Common myeloid progenitor, CD34-positive (primary cell): Measurements from ENCODE around the gene RNF32.
A peak's percentile ranks its signal among the peaks of the same experiment; 100 is the strongest.
"Not testable (repeated sequence)": the region's sequence is repeated elsewhere in the genome, so short reads cannot be mapped to it uniquely, and the experiment has no call there.

ENCODE experiments used
- CTCF ChIA-PET: fragments of 350-600 bp; sonication (Branson Sonifier 250); formaldehyde crosslinking; loops from one replicate; lab custom pipeline; 2021; ENCODE audit warnings: antibody characterized with exemption; lab: Charles Lee
- POLR2A ChIA-PET: fragments of 350-600 bp; sonication (Branson Sonifier 250); formaldehyde crosslinking; loops from one replicate; lab custom pipeline; 2021; ENCODE audit warnings: antibody characterized with exemption; lab: Charles Lee
- DNase-seq, 3 donors: peaks; one replicate each; pipeline versions ENCODE4 v3.0.0 to v3.0.0-alpha.2; 2013
- H3K27ac ChIP-seq, 2 experiments: 1 replicate in 1 of 2; 2 replicates in 1 of 2; pipeline ENCODE4 v1.7.0; 2013; ENCODE audit warnings: inconsistent platforms in 2 of 2, low read length in 2 of 2, mild to moderate bottlenecking in 2 of 2, low read depth in 1 of 2, moderate library complexity in 1 of 2; ENCODE audit not compliant: severe bottlenecking in 2 of 2, insufficient read depth in 1 of 2, poor library complexity in 1 of 2
- H3K27me3 ChIP-seq, 5 experiments: replicated peaks in 2 of 5; 1 replicate in 3 of 5; 2 replicates in 2 of 5; pipeline versions ENCODE4 v1.6.1 to v1.7.0; 2013; ENCODE audit warnings: low read length in 4 of 5, mild to moderate bottlenecking in 2 of 5, moderate library complexity in 2 of 5, inconsistent platforms in 1 of 5; ENCODE audit not compliant: insufficient read depth in 5 of 5, control insufficient read depth in 4 of 5
- H3K36me3 ChIP-seq, 4 experiments: 1 replicate in 2 of 4; 2 replicates in 2 of 4; pipeline versions ENCODE4 v1.6.1 to v1.7.0; 2013; ENCODE audit warnings: low read length in 3 of 4, control low read depth in 1 of 4, mild to moderate bottlenecking in 1 of 4; ENCODE audit not compliant: control insufficient read depth in 4 of 4, insufficient read depth in 4 of 4
- H3K4me1 ChIP-seq, 4 experiments: 1 replicate in 3 of 4; 2 replicates in 1 of 4; pipeline versions ENCODE4 v1.6.1 to v1.7.1; 2013; ENCODE audit warnings: low read length in 3 of 4, mild to moderate bottlenecking in 3 of 4, control low read depth in 1 of 4, inconsistent platforms in 1 of 4, moderate library complexity in 1 of 4; ENCODE audit not compliant: control insufficient read depth in 4 of 4, insufficient read depth in 4 of 4; ENCODE audit errors: control extremely low read depth in 1 of 4
- H3K4me3 ChIP-seq, 7 experiments: 1 replicate in 4 of 7; 2 replicates in 3 of 7; pipeline versions ENCODE4 v1.5.1 to v1.7.0; 2013; ENCODE audit warnings: mild to moderate bottlenecking in 7 of 7, low read length in 6 of 7, moderate library complexity in 6 of 7, inconsistent platforms in 2 of 7, low read depth in 2 of 7, control low read depth in 1 of 7; ENCODE audit not compliant: insufficient read depth in 4 of 7, control insufficient read depth in 1 of 7; ENCODE audit errors: extremely low read depth in 1 of 7
- H3K9me3 ChIP-seq, 5 experiments: 1 replicate in 4 of 5; 2 replicates in 1 of 5; pipeline versions ENCODE4 v1.6.1 to v1.7.1; 2013; ENCODE audit warnings: low read length in 4 of 5, mild to moderate bottlenecking in 2 of 5, inconsistent platforms in 1 of 5, low read depth in 1 of 5, moderate library complexity in 1 of 5; ENCODE audit not compliant: control insufficient read depth in 4 of 5, insufficient read depth in 2 of 5; ENCODE audit errors: control extremely low read depth in 1 of 5
- WGBS: methylation state at CpG from one replicate; pipeline ENCODE4 v1.1.5; 2013; ENCODE audit not compliant: insufficient coverage; 5-methylcytosine and 5-hydroxymethylcytosine counted together

The RNF32 gene

DNA sequence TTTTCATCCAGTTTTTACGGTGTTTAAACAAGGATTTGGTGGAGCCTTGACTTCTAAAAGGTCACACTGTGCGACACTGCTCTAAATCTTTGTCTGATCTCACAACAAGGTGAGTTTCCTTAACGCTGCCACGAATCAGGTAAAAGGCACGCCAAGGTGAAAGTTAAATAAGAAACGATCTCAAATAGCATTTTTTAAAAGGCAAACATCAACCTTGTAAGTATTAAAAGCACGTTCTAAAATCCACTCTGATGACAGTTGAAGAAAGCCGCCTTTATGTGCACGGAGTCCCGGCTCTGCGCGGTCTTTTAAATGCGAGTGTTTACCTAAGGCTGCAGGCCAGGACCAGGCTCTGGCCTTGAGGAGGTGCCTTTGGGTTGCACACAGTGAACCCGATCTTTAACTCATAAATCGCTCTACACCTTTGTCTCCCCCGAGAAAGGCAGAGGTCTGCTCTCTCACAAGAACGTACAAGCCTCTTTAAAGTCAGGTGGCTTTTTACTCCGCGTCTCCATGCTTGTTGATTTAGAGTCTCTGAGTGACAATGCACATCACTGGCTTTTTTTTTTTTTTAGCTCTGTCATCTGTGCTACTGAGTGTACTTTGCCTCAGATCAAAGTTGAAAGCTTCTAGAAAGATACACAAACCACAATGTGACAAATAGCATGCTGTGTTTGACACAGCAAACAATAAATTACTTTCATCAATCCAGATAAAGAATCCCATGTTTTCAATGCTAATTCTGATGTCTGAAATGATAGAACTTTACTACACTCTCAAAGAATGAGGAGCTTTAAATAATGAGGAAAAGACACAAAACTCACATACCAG, 25.9 kb upstream of the RNF32 start:
- CTCF ChIA-PET = interaction anchor here (2.0 kb wide), 1 partner anchor 11 kb away, joined by 6 read pairs; no protein-coding TSS in a partner anchor
- Histone ChIP-seq H3K9me3 (no peaks in the 10 kb centered on the region), H3K27ac (no peak overlapping the region), H3K27me3 (peaks cover 17 to 85% (median 37%) of the 10 kb centered on the region in 5 experiments), H3K4me3 (no peak overlapping the region), H3K4me1 (peaks cover 0 to 9% (median 4%) of the 10 kb centered on the region in 4 experiments), H3K36me3 (no peaks in the 10 kb centered on the region)
- 94% methylated on average over 17 of the region's 19 CpGs for WGBS
- no peak for DNase-seq
- POLR2A ChIA-PET = no interaction called here

DNA sequence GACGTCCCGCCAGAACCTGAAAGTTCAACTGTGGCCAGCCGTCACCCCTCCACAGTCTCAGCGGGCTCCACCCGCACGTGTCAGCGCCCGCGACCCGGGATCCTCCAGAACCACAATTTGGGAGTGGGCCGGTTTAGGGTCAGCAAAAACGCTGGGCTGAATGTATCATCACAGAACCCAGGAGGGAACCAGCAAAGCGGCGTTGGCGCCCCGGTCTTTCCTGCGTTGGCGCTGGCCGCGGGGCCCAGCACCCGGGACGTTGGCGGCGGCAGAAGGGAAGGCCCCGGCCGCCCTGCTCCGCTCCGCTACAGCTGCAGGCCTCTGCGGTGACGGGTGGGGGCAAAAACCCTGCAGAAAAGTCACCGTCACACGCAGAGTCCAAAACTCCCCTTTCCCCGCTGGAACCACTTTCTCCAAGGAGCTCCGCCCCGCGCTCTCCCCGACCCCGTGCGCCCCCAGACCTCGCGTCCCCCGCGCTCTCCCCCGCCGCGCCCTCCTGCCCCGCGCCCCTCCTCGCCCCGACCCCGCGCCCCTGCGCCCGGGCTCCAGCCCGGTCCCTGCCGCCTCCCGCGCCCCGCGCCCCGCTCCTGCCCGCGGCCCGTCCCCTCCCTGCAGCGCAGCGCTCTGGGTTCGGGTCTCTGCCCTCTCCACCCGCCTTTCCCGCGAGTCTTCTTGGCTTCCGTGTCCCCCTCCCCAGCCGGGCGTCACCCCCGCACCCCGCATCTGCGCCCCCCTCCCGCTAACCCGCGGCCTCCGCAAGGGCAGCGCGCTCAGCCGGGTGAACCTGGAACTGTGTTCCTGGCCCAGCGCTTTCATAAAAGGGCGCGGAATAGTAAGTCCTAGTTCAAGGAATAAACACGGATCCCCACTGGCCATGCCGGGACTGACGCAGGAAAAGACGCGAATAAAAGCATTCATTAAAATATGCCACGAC, 24.0 kb upstream of the RNF32 start:
- CTCF ChIA-PET = no interaction called here
- 14% methylated on average over 53 of the region's 92 CpGs for WGBS
- Histone ChIP-seq H3K36me3 (no peaks in the 10 kb centered on the region), H3K4me1 (peaks cover 0 to 9% (median 4%) of the 10 kb centered on the region in 4 experiments), H3K27me3 (peaks cover 20 to 71% (median 33%) of the 10 kb centered on the region in 5 experiments), H3K9me3 (peaks cover 0 to 7% (median 6%) of the 10 kb centered on the region in 5 experiments), H3K4me3 (peak overlapping the region in 3 of 7 experiments; percentile 11 to 42 (median 15)), H3K27ac (no peak overlapping the region)
- peak in 2 of 3 donors; percentile 45 to 55 for DNase-seq
- POLR2A ChIA-PET = interaction anchor here (0.6 kb wide), 1 partner anchor 97 kb away, joined by 5 read pairs; no protein-coding TSS in a partner anchor

DNA sequence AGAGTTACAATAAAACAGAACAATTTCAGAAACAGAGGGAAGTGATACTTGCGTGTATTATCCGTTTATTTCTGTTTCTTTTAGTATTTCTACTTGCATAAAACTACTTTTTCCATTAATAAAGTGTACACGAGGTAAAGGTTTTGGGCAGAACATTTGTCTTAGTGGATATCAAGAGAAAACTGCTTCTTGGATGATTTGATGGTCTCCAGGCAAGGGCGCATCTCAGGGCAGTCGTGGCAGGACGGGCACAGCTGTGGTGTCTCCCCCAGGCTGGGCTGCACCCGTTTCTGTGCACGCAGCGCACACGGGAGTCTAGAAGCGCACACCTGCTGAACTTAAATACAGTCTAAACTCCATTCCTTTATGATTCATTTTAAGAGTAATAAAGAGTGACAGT, 23.4 kb upstream of the RNF32 start:
- CTCF ChIA-PET = no interaction called here
- DNase-seq = no peak
- H3K4me1 ChIP-seq = peaks cover 0 to 9% (median 4%) of the 10 kb centered on the region in 4 experiments
- H3K4me3 ChIP-seq = peak overlapping the region in 1 of 7 experiments; percentile 15
- 92% methylated on average over 4 of the region's 11 CpGs for WGBS
- peaks cover 0 to 12% (median 7%) of the 10 kb centered on the region in 5 experiments for H3K9me3 ChIP-seq
- H3K27me3 ChIP-seq = peaks cover 20 to 68% (median 31%) of the 10 kb centered on the region in 5 experiments
- no peak overlapping the region for H3K27ac ChIP-seq
- no peaks in the 10 kb centered on the region for H3K36me3 ChIP-seq
- POLR2A ChIA-PET = no interaction called here

DNA sequence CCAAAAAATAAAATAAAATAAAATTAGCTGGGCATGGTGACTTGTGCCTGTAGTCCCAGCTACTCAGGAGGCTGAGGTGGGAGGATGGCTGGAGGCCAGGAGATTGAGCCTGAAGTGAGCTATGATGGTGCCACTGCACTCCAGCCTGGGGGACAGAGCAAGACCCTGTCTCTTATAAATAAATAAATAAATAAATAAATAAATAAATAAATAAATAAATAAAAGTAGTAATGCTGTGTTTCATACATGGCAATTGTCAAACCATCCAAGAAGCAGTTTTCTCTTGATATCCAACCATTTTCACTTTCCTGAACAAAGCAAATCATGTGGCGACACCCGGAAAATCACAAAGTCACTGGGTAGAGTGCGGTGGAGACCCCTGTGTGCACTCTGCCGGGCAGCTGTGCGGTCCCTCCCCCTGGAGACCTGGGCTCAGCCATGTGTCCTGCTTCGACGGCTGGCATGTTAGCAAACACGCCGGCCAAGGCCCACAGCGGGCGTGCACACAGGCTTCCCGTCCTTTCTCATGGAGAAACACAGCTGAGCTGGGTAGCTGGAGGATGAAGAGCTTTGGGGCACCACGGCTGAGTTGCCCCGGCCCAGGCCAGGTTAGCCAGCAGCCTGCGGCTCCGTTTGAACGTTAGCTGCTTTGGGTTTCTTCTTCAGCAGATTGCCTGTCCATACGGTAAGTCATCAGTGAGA, 22.3 kb upstream of the RNF32 start:
- ChIA-PET POLR2A (no interaction called here), CTCF (no interaction called here)
- peaks cover 20 to 62% (median 29%) of the 10 kb centered on the region in 5 experiments for H3K27me3 ChIP-seq
- no peak for DNase-seq
- H3K4me1 ChIP-seq = peaks cover 0 to 5% (median 4%) of the 10 kb centered on the region in 4 experiments
- H3K4me3 ChIP-seq = no peak overlapping the region
- peaks cover 0 to 12% (median 7%) of the 10 kb centered on the region in 5 experiments for H3K9me3 ChIP-seq
- no peak overlapping the region for H3K27ac ChIP-seq
- 97% methylated on average over 18 of the region's 18 CpGs for WGBS
- H3K36me3 ChIP-seq = no peaks in the 10 kb centered on the region

DNA sequence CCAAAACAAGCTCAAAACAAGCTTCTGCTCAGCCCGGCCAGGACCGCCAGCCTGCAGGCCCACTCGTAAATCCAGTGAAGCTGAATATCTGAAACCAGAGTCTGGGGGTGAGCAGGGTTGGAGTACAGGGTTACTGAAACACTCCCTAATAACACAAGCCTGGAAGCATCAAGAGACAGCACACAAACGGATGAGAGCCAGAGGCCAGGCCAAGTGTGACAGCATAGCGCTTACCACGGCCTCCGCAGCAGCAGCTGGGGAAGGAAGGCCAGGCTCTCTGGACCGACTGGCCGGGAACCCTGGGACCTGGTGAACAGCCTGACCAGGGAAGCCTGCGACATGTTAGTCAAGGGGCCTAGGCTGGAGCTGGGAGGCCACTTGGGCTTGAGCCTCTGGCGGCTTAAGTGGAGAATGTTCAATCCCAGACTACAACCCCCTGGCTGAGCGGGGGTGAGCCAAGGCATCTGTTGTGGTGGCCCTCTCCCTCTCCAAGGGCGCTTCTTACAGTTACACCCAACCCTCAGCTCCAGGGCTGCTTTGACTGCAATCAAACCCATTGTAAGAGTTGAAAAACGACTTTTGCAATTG, 21.7 kb upstream of the RNF32 start:
- CTCF ChIA-PET = no interaction called here
- peaks cover 20 to 58% (median 29%) of the 10 kb centered on the region in 5 experiments for H3K27me3 ChIP-seq

DNA sequence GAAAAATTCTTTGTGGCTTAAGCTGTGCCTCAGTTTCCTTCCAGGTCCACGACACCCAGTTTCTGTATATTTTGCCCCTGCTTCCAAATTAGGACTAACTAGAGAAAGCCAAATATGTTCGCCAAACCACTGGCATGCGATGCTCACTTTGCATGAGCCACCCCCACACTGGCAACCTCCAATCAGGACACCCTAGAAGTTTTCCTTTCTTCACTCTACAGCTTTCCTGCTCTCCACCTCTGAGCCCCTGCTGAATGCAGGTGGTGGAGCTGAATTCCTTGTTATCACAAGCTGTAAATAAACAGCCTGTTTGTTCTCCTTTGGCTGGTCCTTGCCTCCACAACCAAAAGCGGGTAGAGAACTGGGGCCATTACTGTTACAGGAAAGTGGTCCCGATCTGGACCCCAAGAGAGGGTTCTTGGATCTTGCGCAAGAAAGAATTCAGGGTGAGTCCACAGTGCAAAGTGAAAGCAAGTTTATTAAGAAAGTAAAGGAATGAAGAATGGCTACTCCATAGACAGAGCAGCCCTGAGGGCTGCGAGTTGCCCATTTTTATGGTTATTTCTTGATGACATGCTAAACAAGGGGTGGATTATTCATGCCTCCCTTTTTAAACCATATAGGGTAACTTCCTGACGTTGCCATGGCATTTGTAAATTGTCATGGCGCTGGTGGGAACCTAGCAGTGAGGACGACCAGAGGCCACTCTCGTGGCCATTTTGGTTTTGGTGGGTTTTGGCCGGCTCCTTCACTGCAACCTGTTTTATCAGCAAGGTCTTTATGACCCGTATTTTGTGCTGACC, 20.9 kb upstream of the RNF32 start:
- POLR2A ChIA-PET, H3K36me3 ChIP-seq, H3K4me3 ChIP-seq, H3K27ac ChIP-seq, CTCF ChIA-PET, DNase-seq, H3K4me1 ChIP-seq: not testable (repeated sequence)
- Histone ChIP-seq H3K27me3 (peaks cover 17 to 50% (median 28%) of the 10 kb centered on the region in 5 experiments), H3K9me3 (peaks cover 0 to 12% (median 7%) of the 10 kb centered on the region in 5 experiments)
- 92% methylated on average over 9 of the region's 13 CpGs for WGBS

More for the DNA sequence above, 21.7 kb upstream of the RNF32 start:
- peaks cover 0 to 12% (median 7%) of the 10 kb centered on the region in 5 experiments for H3K9me3 ChIP-seq
- peaks cover 0 to 5% (median 4%) of the 10 kb centered on the region in 4 experiments for H3K4me1 ChIP-seq
- no peaks in the 10 kb centered on the region for H3K36me3 ChIP-seq
- WGBS = 97% methylated on average over 11 of the region's 14 CpGs
- POLR2A ChIA-PET = no interaction called here
- H3K4me3 ChIP-seq = no peak overlapping the region
- H3K27ac ChIP-seq = no peak overlapping the region
- DNase-seq = no peak
